Measurements from ENCODE around the gene CDHR3. TPM values are rescaled to one million over a fixed set of nuclear protein-coding genes. Genes with fewer than 3 reads are reported as not detected.
A peak's percentile ranks its signal among the peaks of the same experiment; 100 is the strongest.

Gene CDHR3
- total and polyA plus RNA-seq, 4 donors, result 10.5 to 80.3 (median 36.0) TPM

DNA sequence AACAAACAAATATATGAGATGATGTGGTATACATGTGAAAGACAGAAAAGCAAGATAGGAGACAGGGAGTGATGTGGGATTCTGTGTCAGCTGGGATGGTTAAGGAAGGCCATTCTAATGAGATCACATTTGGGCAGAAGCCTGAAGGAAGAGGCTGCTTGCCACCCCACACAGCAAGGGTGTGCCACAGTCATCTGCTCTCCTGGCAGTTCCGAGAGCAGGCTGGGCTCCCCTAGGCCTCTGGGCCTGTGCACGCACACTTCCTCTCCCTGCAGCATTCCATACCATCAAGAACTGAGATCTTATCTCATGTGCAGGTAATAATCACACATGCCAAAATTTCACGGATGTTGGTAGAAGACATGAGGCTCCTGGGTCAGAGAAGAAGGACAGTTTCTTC lies 105.9 kb downstream of the CDHR3 start:
- no peak for ATAC-seq (ENCODE audit: insufficient read depth, low FRiP score)
- 57 to 78% methylated on average over 3 of the region's 3 CpGs for WGBS, 2 donors

DNA sequence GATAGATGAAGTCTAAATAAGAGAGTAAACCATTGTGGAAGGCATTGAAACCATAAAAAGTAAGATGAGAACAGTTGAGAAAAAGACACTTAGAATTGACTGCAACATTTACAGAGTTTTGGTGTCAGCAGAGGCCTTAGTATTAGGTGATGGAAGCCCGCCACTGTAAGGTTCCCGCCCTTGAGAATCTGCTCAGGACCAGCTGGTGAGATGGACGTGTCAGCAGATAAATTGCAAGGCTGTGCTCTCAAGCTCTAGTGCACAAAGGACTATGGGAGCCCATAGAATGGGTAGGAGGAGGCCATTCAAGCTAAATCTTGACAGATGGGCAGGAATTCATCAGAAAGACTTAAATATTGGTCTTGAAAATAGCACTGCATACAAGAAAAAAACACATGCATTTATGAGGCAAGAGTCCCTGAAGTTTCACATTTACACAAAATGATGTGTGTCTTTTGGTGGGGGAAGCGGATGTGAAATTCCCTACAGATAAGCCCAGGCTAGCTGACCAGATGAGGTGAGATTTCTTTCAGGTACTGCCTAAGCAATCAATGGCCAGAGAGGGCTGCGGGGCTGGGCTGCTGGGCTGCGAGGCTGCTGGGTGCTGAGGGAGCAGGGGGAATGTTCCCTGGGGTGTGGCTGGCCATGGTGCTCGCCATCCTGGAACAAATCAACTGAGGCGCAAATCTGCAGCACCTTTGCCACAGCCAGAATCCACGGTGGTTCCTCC lies 106.6 kb downstream of the CDHR3 start:
- TF ChIP-seq, protein P1, sequence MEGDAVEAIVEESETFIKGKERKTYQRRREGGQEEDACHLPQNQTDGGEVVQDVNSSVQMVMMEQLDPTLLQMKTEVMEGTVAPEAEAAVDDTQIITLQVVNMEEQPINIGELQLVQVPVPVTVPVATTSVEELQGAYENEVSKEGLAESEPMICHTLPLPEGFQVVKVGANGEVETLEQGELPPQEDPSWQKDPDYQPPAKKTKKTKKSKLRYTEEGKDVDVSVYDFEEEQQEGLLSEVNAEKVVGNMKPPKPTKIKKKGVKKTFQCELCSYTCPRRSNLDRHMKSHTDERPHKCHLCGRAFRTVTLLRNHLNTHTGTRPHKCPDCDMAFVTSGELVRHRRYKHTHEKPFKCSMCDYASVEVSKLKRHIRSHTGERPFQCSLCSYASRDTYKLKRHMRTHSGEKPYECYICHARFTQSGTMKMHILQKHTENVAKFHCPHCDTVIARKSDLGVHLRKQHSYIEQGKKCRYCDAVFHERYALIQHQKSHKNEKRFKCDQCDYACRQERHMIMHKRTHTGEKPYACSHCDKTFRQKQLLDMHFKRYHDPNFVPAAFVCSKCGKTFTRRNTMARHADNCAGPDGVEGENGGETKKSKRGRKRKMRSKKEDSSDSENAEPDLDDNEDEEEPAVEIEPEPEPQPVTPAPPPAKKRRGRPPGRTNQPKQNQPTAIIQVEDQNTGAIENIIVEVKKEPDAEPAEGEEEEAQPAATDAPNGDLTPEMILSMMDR (IDR thresholded peaks at IDR 0.05; ENCODE audit: control extremely low read depth, extremely low read depth), result no peak
- Histone ChIP-seq H3K4me3 (no peak overlapping the region), H3K27me3 (ENCODE audit: control insufficient read depth in 3 of 3, insufficient read depth in 3 of 3, low read length in 2 of 3) (no peaks in the 10 kb centered on the region), H3K36me3 (ENCODE audit: control insufficient read depth in 4 of 4, insufficient read depth in 4 of 4, low read length in 4 of 4) (no peaks in the 10 kb centered on the region), H3K27ac (ENCODE audit: low read depth in 1 of 2, low read length in 1 of 2) (peak overlapping the region in 1 of 2 donors; percentile 43), H3K4me1 (ENCODE audit: control insufficient read depth in 5 of 5, insufficient read depth in 5 of 5, low read length in 5 of 5) (peaks cover 9 to 30% (median 21%) of the 10 kb centered on the region in 5 donors), H3K9me3 (ENCODE audit: control insufficient read depth in 4 of 4, insufficient read depth in 3 of 4, low read length in 3 of 4) (no peaks in the 10 kb centered on the region), H3K9ac (ENCODE audit: insufficient read depth in 1 of 2, low read length in 2 of 2) (no peak overlapping the region)
- DNase-seq (no peak), ATAC-seq (ENCODE audit: insufficient read depth, low FRiP score) (no peak)
- 80 to 81% methylated on average over 9 of the region's 9 CpGs for WGBS, 2 donors

More for the DNA sequence above, 105.9 kb downstream of the CDHR3 start:
- no peaks in the 10 kb centered on the region for H3K9me3 ChIP-seq (ENCODE audit: control insufficient read depth in 4 of 4, insufficient read depth in 3 of 4, low read length in 3 of 4)
- no peaks in the 10 kb centered on the region for H3K27me3 ChIP-seq (ENCODE audit: control insufficient read depth in 3 of 3, insufficient read depth in 3 of 3, low read length in 2 of 3)
- H3K4me1 ChIP-seq (ENCODE audit: control insufficient read depth in 5 of 5, insufficient read depth in 5 of 5, low read length in 5 of 5), result peaks cover 9 to 35% (median 21%) of the 10 kb centered on the region in 5 donors
- no peak overlapping the region for H3K9ac ChIP-seq (ENCODE audit: insufficient read depth in 1 of 2, low read length in 2 of 2)
- no peak for DNase-seq
- H3K27ac ChIP-seq (ENCODE audit: low read depth in 1 of 2, low read length in 1 of 2), result no peak overlapping the region
- no peaks in the 10 kb centered on the region for H3K36me3 ChIP-seq (ENCODE audit: control insufficient read depth in 4 of 4, insufficient read depth in 4 of 4, low read length in 4 of 4)
- TF ChIP-seq, protein P1 (IDR thresholded peaks at IDR 0.05; ENCODE audit: control extremely low read depth, extremely low read depth), result no peak
- H3K4me3 ChIP-seq, result no peak overlapping the region

DNA sequence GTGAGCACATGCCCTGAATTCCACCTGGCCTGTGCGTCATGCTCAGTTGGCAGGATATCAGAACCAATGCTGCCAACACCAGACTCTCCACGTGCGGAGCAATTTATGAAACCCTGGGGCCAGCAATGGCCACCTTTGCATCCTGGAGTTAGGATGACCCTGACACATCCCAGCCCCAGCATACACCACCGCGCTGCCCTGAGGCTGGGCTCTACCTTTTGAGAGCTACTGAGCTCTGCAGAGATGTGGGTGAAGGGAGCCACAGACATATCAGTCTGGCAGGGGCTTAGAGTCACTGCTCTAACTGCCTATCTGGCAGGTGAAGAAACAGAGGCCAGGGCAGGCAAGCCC lies 107.1 kb downstream of the CDHR3 start:
- Histone ChIP-seq H3K27ac (ENCODE audit: low read depth in 1 of 2, low read length in 1 of 2) (peak overlapping the region in 1 of 2 donors; percentile 26), H3K9ac (ENCODE audit: insufficient read depth in 1 of 2, low read length in 2 of 2) (no peak overlapping the region), H3K9me3 (ENCODE audit: control insufficient read depth in 4 of 4, insufficient read depth in 3 of 4, low read length in 3 of 4) (no peaks in the 10 kb centered on the region), H3K36me3 (ENCODE audit: control insufficient read depth in 4 of 4, insufficient read depth in 4 of 4, low read length in 4 of 4) (no peaks in the 10 kb centered on the region), H3K27me3 (ENCODE audit: control insufficient read depth in 3 of 3, insufficient read depth in 3 of 3, low read length in 2 of 3) (no peaks in the 10 kb centered on the region), H3K4me1 (ENCODE audit: control insufficient read depth in 5 of 5, insufficient read depth in 5 of 5, low read length in 5 of 5) (peaks cover 4 to 25% (median 17%) of the 10 kb centered on the region in 5 donors), H3K4me3 (no peak overlapping the region)
- TF ChIP-seq, protein P1 (IDR thresholded peaks at IDR 0.05; ENCODE audit: control extremely low read depth, extremely low read depth), result no peak
- WGBS, 2 donors, result 69 to 78% methylated on average over 5 of the region's 5 CpGs
- no peak for DNase-seq
- no peak for ATAC-seq (ENCODE audit: insufficient read depth, low FRiP score)
